HG02981 (cell line): ENCODE data around the gene PRSS16.

Experiments
- ATAC-seq: cut with Tn5 transposase; IDR thresholded peaks from one replicate; pipeline ENCODE4 v1.9.1; 2021; ENCODE audit warnings: mild to moderate bottlenecking, moderate library complexity; ENCODE audit not compliant: unreplicated experiment

PRSS16 gene

DNA sequence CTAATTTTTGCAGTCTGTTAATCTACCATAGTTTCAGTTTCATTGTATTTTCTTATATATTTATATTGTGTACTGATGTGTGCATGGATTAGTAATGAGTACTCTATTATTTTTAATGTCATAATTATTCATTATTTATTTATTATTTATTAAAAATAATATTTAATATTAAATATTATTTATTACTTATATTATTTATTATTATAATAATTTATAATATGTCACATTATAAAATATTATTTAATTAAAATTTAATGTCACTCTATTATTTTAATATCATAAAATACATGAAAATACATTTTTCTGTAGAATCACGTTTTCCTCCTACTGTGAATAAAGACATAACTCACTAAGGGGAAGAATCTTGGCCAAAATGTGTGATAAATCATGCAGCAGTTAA is 34.1 kb downstream of the PRSS16 start:
- no peak for ATAC-seq

DNA sequence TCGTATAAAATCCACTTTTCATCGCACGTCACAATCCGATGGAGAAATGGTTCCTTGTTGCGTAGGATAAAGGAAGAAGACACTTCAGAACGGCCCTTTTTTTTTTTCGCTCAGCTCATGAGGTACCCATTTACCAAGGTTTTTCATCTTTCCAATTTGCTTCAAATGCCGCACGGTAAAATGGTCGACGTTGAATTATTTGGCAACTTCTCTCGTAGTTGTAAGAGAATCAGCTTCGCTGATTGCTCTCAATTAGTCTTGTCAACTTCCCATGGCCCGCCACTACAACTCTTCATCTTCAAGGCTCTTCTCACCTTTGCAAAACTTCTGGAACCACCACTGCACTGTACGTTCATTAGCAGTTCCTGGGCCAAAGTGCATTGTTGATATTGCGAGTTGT is 35.8 kb downstream of the PRSS16 start:
- no peak for ATAC-seq

DNA sequence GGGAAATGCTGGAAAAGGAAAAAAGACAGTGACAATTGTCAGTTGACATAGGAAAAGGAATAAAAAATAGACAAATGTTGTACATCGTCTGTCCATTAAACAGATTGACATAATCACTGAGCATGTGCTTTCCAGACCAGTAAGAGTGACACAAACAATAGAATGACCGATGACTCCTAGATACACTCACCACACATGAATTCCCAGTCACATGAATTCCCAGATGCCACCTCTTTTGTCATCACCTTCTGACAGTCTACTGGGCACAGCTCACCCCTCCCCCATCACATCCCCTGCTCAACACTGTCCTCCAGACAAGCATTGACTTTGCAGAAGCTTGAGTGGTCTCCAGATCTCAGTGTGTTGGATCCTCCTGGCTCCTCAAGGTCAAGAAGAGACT is 38.6 kb downstream of the PRSS16 start:
- ATAC-seq = no peak

DNA sequence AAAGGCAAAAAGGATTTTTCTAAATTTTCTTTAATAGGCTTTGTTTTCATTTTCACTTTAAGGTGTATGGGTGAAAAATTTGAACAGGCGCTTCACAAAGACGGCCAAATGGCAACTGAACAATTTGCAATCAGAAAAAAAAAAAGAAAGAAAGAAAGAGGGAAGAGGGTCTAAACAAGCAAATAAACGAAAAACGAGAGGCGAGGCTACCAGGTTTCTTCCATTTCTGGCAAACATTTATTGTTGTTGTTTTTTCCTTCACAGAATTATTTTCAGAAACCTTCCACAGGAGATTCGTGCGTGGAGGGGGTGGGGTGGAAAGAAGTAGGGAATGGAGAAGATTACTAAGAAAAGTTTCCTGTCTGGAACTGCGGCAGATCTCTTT is 40.2 kb downstream of the PRSS16 start:
- no peak for ATAC-seq

DNA sequence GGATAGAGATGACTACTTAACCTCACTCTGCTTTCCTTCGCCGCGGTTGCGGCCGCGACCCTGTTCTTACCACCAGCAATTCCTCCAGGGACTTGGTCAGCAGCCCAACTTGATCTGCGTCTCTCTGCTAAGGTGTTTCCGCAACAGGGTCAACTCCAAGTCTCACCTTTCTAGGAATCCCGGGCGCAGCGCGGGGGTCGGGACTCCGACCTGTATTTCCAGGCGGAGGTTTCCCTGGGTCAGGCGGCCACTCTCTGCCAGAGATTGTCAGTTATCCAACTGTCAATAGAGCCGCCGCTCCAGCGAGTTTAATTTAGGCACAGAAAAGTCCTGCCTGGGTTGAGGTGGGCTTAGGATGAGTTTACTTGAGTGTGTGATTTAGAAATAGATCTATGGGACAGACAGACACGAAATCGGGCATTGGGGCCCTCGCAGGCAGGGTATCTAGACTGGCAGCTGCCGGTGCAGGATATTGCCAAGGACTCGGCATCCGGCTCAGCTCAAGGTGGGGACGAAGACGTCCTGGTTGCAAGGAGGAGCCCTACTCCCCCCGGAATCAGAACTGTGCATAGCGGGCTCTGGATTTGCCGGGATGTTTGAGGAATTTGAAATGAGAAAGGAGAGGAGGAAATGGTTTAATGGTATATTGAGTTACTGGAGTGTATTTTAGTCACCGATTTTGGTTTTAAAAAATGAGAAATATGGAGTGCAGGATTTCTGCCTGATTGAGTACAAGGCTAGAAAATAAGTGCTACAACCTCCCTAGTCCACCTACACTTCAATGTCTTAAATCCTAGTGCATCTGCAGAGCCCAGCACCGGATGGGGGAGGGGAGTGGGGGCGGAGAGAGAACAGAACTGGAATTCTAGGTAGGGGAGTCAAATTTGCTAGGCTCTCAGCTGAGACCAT is 40.9 kb downstream of the PRSS16 start:
- no peak for ATAC-seq

DNA sequence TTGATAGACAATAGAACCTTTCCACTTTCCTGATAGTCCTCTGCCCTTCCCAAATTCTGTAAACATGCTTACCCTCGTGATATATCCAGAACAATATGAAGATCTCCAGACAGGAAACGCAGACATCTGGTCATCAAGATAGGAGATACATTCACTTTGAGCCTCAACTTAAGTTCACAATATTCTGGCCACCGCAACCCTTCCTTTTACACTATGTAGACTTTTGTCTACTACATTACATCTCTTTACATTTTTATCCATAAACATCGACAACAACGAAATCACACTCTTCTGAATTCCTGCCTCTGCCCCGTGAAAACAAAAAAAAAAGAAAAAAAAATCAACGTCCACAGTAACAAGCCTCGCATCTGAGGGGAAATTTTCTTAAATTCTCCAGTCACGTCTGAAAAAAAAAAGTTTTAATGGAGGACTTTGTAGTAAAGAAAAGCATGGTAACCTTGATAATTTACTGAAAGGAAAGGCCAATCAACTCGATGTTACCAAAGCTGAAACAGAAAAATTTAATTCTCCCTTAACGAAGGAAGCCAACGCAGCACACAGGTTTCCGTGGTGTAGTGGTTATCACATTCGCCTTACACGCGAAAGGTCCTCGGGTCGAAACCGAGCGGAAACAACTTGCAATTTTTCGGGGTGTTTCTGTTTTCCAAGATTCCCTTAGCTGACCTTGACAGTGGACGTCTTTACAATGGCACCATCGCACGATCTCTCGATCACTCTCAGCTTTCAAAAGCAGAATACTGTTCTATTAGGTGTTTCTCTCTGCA is 42.8 kb downstream of the PRSS16 start:
- no peak for ATAC-seq

DNA sequence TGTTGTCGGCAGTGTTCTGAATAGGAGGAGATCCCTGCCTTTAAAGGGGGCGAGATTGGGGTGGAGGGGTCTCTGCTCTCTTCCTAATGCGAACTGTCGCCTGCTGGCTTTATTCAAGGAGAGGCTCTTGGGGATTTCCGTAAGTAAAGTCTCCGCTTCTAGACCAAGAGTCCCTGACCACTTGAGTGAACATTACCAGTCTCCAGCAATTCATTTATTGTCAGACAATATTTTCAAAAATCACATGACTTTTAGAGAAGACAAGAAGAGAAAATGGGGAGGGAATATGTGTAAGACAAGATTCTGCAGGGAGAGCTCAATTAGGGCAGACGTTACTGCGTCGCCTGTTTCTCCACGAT is 43.3 kb downstream of the PRSS16 start:
- ATAC-seq = no peak

DNA sequence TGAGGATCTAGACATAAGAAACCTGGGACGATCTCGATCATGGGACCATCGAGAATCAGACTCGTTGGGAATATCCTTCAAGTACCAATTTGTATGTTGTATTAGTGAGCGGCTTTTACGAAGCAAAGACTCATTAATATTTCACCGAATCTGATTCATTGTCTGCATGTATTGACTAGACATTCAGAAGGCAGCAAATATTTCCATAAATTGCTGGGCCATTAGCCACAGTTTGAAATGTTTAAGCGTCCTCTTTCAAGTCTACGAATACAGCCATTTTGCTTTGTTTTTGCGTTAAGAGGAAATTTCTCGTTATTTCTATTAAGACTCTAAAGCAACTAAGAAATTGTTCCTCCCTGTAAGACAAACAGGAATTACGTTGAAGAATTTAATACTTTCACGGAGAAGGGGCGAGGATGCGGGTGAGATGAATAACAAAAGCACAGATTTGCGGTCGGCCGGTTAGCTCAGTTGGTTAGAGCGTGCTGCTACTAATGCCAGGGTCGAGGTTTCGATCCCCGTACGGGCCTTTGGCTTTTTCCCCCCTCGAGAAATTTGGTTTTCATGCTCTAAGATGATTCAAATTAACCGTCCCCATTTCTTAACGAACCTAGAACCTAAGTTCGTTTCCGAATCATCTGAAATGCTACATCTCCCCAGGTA is 46.1 kb downstream of the PRSS16 start:
- ATAC-seq = no peak

DNA sequence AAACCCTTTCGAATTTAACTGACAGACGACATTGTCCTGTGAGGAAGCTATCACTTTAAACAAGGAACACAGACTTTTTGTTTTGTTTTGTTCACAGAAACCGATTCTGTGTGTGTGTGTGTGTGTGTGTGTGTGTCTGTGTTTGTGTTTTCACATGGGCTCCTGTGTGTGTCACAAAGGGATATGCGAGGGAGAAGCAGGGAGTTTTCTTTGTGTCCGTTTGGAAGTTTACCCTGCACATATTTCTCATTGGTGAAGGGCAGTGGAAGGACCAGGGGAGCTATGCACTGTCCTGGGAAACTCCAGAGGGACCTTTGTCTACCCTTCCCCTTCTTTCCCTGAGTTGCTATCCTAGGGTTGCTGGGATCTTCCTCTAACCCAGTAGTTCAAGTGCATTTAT is 46.9 kb downstream of the PRSS16 start:
- no peak for ATAC-seq

DNA sequence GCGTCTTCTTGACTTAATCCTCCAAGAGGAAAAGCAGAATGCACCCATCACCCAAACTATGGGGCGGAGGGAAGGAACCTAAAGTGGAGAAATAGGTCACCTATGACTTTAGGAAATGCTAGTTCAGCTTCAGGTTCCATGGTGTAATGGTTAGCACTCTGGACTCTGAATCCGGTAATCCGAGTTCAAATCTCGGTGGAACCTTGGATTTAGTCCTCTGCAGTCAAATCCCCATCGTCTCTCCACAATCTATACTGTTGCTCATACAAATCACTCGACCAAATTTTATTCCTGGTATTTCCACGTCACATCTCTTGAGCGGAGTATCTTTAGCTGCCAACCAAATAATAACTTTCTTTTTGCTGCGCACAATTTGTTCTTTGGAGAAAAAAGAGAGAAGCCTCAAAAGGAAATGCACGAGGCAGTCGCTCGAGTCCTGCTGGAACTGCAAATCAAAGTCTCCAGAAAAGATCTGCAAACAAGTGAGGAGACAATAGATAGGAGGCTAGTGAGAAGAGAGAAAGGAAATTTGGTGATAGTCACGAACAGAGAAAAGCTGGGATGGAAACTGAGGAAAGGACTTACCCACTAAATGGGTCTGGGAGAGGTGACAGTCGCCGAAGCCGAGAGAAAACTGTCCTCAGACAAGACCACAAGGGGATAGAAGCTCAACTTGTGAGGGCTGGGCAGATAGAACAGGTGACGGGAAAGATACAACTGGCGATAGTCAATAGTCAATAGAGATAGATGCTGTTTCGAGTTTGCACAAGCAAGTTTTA is 48.0 kb downstream of the PRSS16 start:
- no peak for ATAC-seq

DNA sequence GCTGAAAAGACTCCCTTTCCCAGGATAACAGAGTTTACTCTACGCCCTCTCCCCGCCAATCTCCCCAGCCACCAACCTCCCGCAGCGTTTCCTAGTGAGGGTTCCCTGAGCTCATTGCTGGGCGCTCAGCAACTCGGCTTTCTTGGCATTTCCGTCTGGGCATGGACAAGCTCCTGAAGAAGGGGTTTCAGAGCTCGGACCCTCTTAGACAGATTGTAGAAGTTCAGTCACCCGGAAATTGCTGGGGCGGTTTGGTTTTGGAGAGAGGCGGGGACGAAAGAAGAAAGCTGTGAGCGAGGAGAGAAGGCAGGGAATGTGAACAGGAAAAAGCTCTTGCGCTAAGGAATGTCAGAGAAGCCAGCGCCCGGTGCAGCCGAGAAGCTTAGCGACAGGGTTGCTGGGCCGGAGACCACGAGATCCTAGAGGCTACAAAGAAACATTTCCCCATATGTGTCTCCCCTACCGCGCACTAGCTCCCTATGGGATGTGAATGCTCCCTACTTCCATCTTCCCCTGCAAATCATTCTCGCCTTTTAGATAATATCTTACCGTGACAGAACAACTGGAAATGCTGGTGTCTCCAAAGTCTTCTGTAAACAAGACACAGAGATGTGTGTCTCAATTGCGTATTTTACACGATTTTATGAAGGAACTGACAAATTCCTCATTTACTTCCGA is 48.7 kb downstream of the PRSS16 start:
- ATAC-seq = no peak

DNA sequence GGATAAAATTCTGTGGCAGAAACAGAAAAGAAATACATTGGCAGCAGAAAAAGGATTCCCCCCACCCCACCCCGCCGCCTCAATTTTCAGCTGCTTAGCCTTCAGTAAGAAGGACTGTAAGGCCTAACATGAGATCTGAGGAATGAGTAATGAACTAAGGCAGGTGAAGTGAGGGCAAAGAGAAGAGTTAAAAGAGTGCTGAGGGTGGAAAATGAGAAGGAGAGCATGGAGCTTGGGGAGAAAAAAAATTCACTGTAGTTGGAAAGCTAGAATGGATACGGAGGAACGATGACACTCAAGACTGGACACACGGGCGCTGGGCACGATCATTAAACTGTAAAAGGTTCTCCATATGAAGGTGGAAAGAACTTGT is 50.0 kb downstream of the PRSS16 start:
- ATAC-seq = no peak

DNA sequence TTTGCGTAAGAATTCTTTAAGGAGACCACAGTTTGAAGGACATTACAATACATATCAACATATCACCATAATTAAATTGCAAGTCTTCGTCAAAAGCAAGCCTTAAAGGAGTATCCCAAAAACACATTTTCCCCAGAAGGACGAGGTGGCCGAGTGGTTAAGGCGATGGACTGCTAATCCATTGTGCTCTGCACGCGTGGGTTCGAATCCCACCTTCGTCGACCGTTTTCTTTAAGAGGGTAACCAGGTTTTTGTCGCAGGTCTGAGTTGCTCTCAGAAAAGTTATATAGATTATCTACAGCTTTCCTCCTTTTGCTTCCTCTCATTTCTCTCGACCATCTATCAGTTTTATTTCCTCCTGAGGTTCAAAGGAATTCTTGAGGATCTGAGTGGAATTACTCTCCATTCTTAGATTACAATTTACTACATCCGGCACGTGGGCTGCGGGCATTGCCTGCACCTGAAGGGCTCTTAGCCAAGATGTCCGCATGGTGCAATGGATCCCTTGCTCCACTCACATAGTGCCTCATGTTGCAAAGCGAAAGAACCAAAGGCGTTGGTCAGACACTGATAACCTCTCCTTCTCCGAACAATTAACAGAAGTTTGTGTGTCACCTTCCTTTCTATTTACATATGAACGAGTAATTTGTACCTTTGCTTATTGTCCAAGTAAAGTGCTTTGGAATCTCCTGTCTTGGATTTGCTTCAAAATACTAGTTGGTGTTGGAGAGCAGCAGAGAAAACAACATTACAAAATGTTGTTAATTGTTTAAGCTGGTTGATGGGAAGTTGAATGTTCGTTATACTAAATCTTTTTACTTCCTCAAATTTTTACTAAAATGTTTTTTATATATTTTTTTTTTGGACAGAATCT is 50.6 kb downstream of the PRSS16 start:
- ATAC-seq = no peak

DNA sequence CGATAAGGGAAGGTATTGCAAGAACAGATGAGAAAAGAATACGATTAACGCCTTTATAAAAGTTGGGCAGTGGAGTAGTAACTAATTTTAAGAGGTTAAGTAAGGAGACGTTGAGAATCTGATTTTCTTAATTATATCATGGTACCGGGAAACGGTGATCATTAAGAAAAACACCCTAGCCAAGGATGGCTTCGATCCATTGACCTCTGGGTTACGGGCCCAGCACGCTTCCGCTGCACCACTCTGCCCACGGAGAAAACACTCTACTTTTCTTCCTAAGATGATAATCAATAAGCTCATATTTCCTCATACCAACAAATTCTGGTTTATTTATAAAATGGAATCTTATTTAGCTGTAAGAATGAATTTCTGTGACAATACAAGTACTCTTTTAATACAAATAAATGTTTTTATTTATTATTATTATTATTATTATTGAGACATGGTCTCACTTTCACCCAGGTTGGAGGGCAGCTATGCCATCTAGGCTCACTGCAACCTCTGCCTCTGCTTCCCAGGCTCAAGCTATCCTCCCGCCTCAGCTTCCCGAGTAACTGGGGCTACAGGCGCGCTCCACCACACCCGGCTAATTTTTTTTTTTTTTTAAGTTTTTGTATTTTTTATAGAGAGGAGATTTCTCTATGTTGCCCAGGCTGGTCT is 56.2 kb downstream of the PRSS16 start:
- no peak for ATAC-seq
